Endothelial cell (in vitro differentiated cells): ENCODE data around the gene BCOR. TPM values are rescaled to one million over a fixed set of nuclear protein-coding genes. Genes with fewer than 3 reads are reported as not detected.
A peak's percentile ranks its signal among the peaks of the same experiment; 100 is the strongest.

Source experiments
- DNase-seq: peaks from one replicate; pipeline ENCODE4 v3.0.0; 2021; ENCODE audit warnings: low spot score
- H3K27ac Mint-ChIP-seq: one replicate; pipeline ENCODE4 v1.8.0; 2021; ENCODE audit warnings: mixed read lengths, inconsistent platforms; ENCODE audit not compliant: unreplicated experiment
- H3K27me3 Mint-ChIP-seq: one replicate; pipeline ENCODE4 v1.8.0; 2021; ENCODE audit warnings: mild to moderate bottlenecking, moderate library complexity, mixed read lengths, inconsistent platforms; ENCODE audit not compliant: unreplicated experiment
- H3K36me3 Mint-ChIP-seq: one replicate; pipeline ENCODE4 v1.8.0; 2021; ENCODE audit warnings: mild to moderate bottlenecking, low read depth, mixed read lengths, inconsistent platforms; ENCODE audit not compliant: unreplicated experiment
- H3K4me1 Mint-ChIP-seq: one replicate; pipeline ENCODE4 v1.8.0; 2021; ENCODE audit warnings: mild to moderate bottlenecking, mixed read lengths, inconsistent platforms; ENCODE audit not compliant: unreplicated experiment
- H3K4me3 Mint-ChIP-seq: one replicate; pipeline ENCODE4 v1.8.0; 2021; ENCODE audit warnings: mild to moderate bottlenecking, mixed read lengths, inconsistent platforms; ENCODE audit not compliant: unreplicated experiment
- H3K9me3 Mint-ChIP-seq: one replicate; pipeline ENCODE4 v1.8.0; 2021; ENCODE audit warnings: mixed read lengths, inconsistent platforms; ENCODE audit not compliant: unreplicated experiment
- CTCF ChIP-seq: fragments of 200-600 bp; sonication (generic); IDR thresholded peaks from one replicate; pipeline ENCODE4 v1.5.0; 2021; ENCODE audit warnings: antibody characterized with exemption; ENCODE audit not compliant: unreplicated experiment
- total RNA-seq: library from RNA; stranded (reverse); fragmentation: NEBNext Ultra II Directional; extraction: Animal tissue kit (Norgen Biotek cat#: 25700); gene quantifications from one replicate; pipeline ENCODE4 v1.2.1, GENCODE V29; 2021; ENCODE audit not compliant: unreplicated experiment

BCOR gene
- total RNA-seq, 1 donor from 2014 or later = 34.5 TPM

- DNase-seq = peak; percentile 45
- peaks cover 29% of the 10 kb centered on the region for H3K4me1 Mint-ChIP-seq
- H3K4me3 Mint-ChIP-seq = no peak overlapping the region
- H3K9me3 Mint-ChIP-seq = no peaks in the 10 kb centered on the region
- TF ChIP-seq CTCF = no peak
- H3K36me3 Mint-ChIP-seq = no peaks in the 10 kb centered on the region
- H3K27ac Mint-ChIP-seq = no peak overlapping the region
- peaks cover 6% of the 10 kb centered on the region for H3K27me3 Mint-ChIP-seq
Observed at GRCh38 chrX:40006106-40007017, 91.4 kb downstream of the BCOR start.

GRCh38 chrX:40005292-40006011, 92.3 kb downstream of the BCOR start:
- DNase-seq = no peak
- Mint-ChIP-seq H3K4me1 (peaks cover 26% of the 10 kb centered on the region), H3K9me3 (no peaks in the 10 kb centered on the region), H3K27ac (no peak overlapping the region), H3K4me3 (peak overlapping the region; percentile 83), H3K36me3 (no peaks in the 10 kb centered on the region), H3K27me3 (peaks cover 6% of the 10 kb centered on the region)
- no peak for TF ChIP-seq CTCF

- no peak for TF ChIP-seq CTCF
- Mint-ChIP-seq H3K4me3 (no peak overlapping the region), H3K27ac (no peak overlapping the region), H3K9me3 (no peaks in the 10 kb centered on the region), H3K36me3 (no peaks in the 10 kb centered on the region), H3K4me1 (peaks cover 22% of the 10 kb centered on the region), H3K27me3 (peaks cover 6% of the 10 kb centered on the region)
- no peak for DNase-seq
Observed at GRCh38 chrX:40004921-40005291, 92.9 kb downstream of the BCOR start.

- Mint-ChIP-seq H3K27ac (no peak overlapping the region), H3K4me3 (no peak overlapping the region), H3K27me3 (peaks cover 6% of the 10 kb centered on the region), H3K4me1 (peaks cover 20% of the 10 kb centered on the region), H3K36me3 (no peaks in the 10 kb centered on the region), H3K9me3 (no peaks in the 10 kb centered on the region)
- DNase-seq = no peak
- no peak for TF ChIP-seq CTCF
Observed at GRCh38 chrX:40004246-40004535, 93.6 kb downstream of the BCOR start.
